Measurements from ENCODE around the gene PFDN6. TPM values are rescaled to one million over a fixed set of nuclear protein-coding genes. Genes with fewer than 3 reads are reported as not detected.

PFDN6 gene
- total and polyA plus RNA-seq, 10 of the 15 experiments (the other 5 are each of a cell fraction or from before 2014, with no cell fraction given), result 3.1 to 168 (median 82.6) TPM

- Histone ChIP-seq H3K4me2 (ENCODE audit: control insufficient read depth, insufficient read depth) (peak within 1 kb of the TSS; percentile 75), H3K36me3 (ENCODE audit: control insufficient read depth in 2 of 2, insufficient read depth in 2 of 2, low read length in 1 of 2) (peaks cover 12 to 16% of the 10 kb centered on the region in 2 experiments; a peak in 3 of 4 replicates), H3K9ac (ENCODE audit: control insufficient read depth, insufficient read depth, low read length) (peak within 1 kb of the TSS; percentile 72; the same call in 1 of the 2 replicates), H3K9me3 (replicated peaks; ENCODE audit: control insufficient read depth, insufficient read depth, low read length) (no peaks in the 10 kb centered on the region), H2AFZ (ENCODE audit: control insufficient read depth, low read depth, low read length) (peak within 1 kb of the TSS; percentile 73), H3K4me1 (ENCODE audit: control insufficient read depth, insufficient read depth, low read length) (peaks cover 35% of the 10 kb centered on the region), H3K27ac (ENCODE audit: control insufficient read depth, insufficient read depth) (peak within 1 kb of the TSS; percentile 74), H4K20me1 (ENCODE audit: control insufficient read depth, insufficient read depth) (0 out of 2 replicates have a peak, but pooled peaks cover 3% of the 10 kb centered on the region), H3K27me3 (replicated peaks in 1 of 2; ENCODE audit: control insufficient read depth in 2 of 2, insufficient read depth in 2 of 2, low read length in 1 of 2) (no peaks in the 10 kb centered on the region), H3K79me2 (ENCODE audit: control insufficient read depth, insufficient read depth, low read length) (peaks cover 54% of the 10 kb centered on the region), H3K4me3 (peak within 1 kb of the TSS; percentile 63)
- peak; percentile 94 for DNase-seq (ENCODE audit: low read depth, low spot score)
- ATAC-seq, result peak; percentile 69
- in situ Hi-C loops (cut with MboI), result no loop called here
- no TSS peak for BruUV-seq (replicated peaks)
- SMC1A ChIA-PET (ENCODE audit: uncharacterized antibody, unreplicated experiment), result interaction anchor here (0.6 to 1.5 kb wide), 8 partner anchors 18 to 377 kb away, joined by 3 to 13 read pairs (median 4); partner anchors contain the start of genes PFDN6 and WDR46
- CTCF ChIA-PET, result interaction anchor here (0.6 to 2.7 kb wide), 9 partner anchors 17 to 137 kb away, joined by 3 to 19 read pairs (median 4); partner anchors contain the start of genes B3GALT4, CUTA, RING1 and VPS52
- FAIRE-seq, result peak; percentile 95
- RAD21 ChIA-PET (ENCODE audit: unreplicated experiment), result interaction anchor here (0.7 to 2.8 kb wide), 16 partner anchors 8 to 303 kb away, joined by 3 to 22 read pairs (median 4); partner anchors contain the start of genes B3GALT4, ITPR3, PFDN6 and RGL2
- intact Hi-C loops (cut with micrococcal nuclease; ENCODE audit: unreplicated experiment), result loop anchor here (5.0 kb wide), 1 partner anchor 99 kb away; the partner anchor contains the start of gene CUTA
- WGBS (ENCODE audit: insufficient coverage, insufficient replicate concordance, low lambda C conversion rate, missing lambda C conversion rate), result under 1% methylated on average over 29 of the region's 44 CpGs
- POLR2A ChIA-PET, result interaction anchor here (0.5 to 2.0 kb wide), 21 partner anchors 9 to 1322 kb away, joined by 3 to 12 read pairs (median 5); partner anchors contain the start of genes B3GALT4, HLA-DPA1, HLA-DPB1 and HSD17B8
- TF ChIP-seq USF2 (IDR thresholded peaks at IDR 0.05; ENCODE audit: borderline replicate concordance, low read depth, low read length) (no peak), RELB (IDR thresholded peaks at IDR 0.05; ENCODE audit: low read depth) (peak; percentile 99), REST (IDR thresholded peaks at IDR 0.05; ENCODE audit: low read depth, low read length) (no peak), ZBTB40 (IDR thresholded peaks at IDR 0.05; ENCODE audit: borderline replicate concordance) (no peak; the same call in 1 of the 2 replicates), ATF3 (IDR thresholded peaks at IDR 0.05; ENCODE audit: borderline replicate concordance, extremely low read depth, low read depth, low read length) (no peak), USF1 (IDR thresholded peaks at IDR 0.05; ENCODE audit: borderline replicate concordance, extremely low read length, insufficient read depth, low read depth, low read length) (no peak), POLR2AphosphoS5 (IDR thresholded peaks at IDR 0.05; ENCODE audit: low read length) (no peak)
Measured at GRCh38 chr6:33317669-33318425, 28.4 kb downstream of the PFDN6 start, which contains the start of gene ZBTB22. Gene ZBTB22, minus strand, starts transcription at chr6:33317744. Its CDS starts 828 bp downstream, at chr6:33316916.
